ENCODE measurements around the gene ADCY1. TPM values are rescaled to one million over a fixed set of nuclear protein-coding genes. Genes with fewer than 3 reads are reported as not detected.

ADCY1 gene
- total RNA-seq, 1 donor from 2014 or later: 2.8 TPM

GRCh38 chr7:45601094-45601493 is 26.9 kb downstream of the ADCY1 start:
- intact Hi-C loops (cut with micrococcal nuclease): no loop called here
- Histone ChIP-seq H3K4me1 (peaks cover 12% of the 10 kb centered on the region), H3K27me3 (ENCODE audit: low read depth) (no peaks in the 10 kb centered on the region), H3K27ac (replicated peaks) (no peak overlapping the region), H3K4me3 (no peak overlapping the region), H3K9me3 (replicated peaks) (peaks cover 23% of the 10 kb centered on the region), H3K36me3 (no peaks in the 10 kb centered on the region)
- no peak for DNase-seq
- TF ChIP-seq, protein P1, sequence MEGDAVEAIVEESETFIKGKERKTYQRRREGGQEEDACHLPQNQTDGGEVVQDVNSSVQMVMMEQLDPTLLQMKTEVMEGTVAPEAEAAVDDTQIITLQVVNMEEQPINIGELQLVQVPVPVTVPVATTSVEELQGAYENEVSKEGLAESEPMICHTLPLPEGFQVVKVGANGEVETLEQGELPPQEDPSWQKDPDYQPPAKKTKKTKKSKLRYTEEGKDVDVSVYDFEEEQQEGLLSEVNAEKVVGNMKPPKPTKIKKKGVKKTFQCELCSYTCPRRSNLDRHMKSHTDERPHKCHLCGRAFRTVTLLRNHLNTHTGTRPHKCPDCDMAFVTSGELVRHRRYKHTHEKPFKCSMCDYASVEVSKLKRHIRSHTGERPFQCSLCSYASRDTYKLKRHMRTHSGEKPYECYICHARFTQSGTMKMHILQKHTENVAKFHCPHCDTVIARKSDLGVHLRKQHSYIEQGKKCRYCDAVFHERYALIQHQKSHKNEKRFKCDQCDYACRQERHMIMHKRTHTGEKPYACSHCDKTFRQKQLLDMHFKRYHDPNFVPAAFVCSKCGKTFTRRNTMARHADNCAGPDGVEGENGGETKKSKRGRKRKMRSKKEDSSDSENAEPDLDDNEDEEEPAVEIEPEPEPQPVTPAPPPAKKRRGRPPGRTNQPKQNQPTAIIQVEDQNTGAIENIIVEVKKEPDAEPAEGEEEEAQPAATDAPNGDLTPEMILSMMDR (IDR thresholded peaks at IDR 0.05; ENCODE audit: borderline replicate concordance): no peak

DNA sequence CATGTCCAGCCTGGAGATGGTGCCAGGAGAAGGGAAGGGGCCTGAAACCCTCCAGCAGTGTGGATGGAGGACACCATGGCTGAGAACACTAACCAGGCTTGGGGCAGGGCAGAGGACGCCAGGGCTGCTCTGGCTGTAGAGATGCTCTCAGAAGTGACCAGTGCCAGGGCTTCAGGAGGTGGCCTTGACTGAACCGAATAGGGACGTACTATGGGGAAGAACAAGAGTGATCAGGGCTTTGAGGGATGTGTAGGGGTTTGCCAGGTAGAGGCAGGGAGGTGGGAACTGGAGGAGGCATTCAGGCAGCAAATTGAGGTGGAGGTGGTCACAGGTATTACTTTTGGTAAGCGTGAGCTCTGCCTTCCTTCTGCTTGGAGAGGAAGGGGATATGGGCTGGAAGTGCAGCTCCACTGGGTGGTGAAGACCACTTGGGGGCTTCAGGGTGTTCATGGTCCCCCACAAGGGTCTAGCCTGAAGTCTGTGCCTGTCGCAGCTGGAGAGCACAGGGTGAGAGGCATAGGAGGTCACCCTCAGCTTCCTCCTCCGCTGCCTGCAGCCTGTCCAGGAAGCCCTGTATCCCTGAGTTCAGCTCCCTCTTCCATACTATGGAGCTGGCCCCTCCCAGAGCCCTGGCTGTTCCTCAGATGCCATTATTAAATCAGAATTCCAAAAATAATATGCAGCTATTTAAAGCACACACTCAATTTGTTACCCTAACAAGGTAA is 27.8 kb downstream of the ADCY1 start:
- H3K36me3 ChIP-seq: no peaks in the 10 kb centered on the region
- intact Hi-C loops (cut with micrococcal nuclease): no loop called here
- no peaks in the 10 kb centered on the region for H3K27me3 ChIP-seq (ENCODE audit: low read depth)
- TF ChIP-seq, protein P1 (IDR thresholded peaks at IDR 0.05; ENCODE audit: borderline replicate concordance): no peak
- H3K27ac ChIP-seq (replicated peaks): no peak overlapping the region
- DNase-seq: no peak
- no peak overlapping the region for H3K4me3 ChIP-seq
- H3K4me1 ChIP-seq: peaks cover 12% of the 10 kb centered on the region
- H3K9me3 ChIP-seq (replicated peaks): peaks cover 23% of the 10 kb centered on the region

DNA sequence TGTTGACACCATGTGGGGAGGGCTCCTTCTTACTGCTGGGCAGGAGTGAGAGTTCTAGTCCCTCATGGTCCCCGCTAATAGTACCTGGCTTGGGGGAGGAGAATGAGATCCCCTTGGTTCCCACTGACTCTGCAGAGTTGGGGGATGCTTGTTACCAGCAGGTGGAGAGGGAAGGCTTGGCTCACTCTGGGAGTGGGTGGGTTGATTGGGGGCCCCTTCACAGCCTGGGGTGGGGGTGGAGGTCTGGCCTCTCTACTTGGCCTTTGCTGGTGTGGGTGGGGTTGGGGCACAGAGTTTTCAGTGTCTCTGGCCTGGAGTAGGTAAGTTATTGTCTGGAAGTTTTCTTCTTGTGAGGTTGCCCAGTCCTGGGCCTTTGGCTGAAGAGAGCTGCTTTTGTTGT is 31.9 kb downstream of the ADCY1 start:
- no peaks in the 10 kb centered on the region for H3K36me3 ChIP-seq
- peaks cover 28% of the 10 kb centered on the region for H3K9me3 ChIP-seq (replicated peaks)
- TF ChIP-seq, protein P1 (IDR thresholded peaks at IDR 0.05; ENCODE audit: borderline replicate concordance): no peak
- intact Hi-C loops (cut with micrococcal nuclease): no loop called here
- H3K27ac ChIP-seq (replicated peaks): no peak overlapping the region
- no peak for DNase-seq
- no peak overlapping the region for H3K4me3 ChIP-seq
- no peaks in the 10 kb centered on the region for H3K4me1 ChIP-seq
- no peaks in the 10 kb centered on the region for H3K27me3 ChIP-seq (ENCODE audit: low read depth)

DNA sequence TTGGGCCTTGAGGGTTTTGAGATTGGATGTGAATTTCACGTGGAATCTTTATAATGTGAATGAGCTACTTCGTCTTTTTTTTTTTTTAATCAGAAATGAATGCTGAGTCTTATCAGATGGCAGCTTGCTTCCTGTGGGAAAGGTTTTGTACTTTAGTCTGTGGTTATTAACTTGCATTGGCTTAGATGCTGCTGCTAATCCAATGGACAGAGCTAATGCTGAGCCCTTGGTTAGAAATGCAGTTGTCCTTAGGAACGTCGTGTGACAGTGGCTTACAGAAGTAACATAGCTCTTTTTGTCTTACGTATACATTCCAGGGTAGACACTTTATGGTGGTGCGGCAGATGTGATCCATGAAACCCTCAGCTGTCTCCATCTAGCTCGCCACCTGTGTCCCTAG is 32.8 kb downstream of the ADCY1 start:
- Histone ChIP-seq H3K9me3 (replicated peaks) (peaks cover 30% of the 10 kb centered on the region), H3K4me3 (no peak overlapping the region), H3K4me1 (no peaks in the 10 kb centered on the region), H3K36me3 (no peaks in the 10 kb centered on the region), H3K27ac (replicated peaks) (no peak overlapping the region), H3K27me3 (ENCODE audit: low read depth) (no peaks in the 10 kb centered on the region)
- intact Hi-C loops (cut with micrococcal nuclease): no loop called here
- DNase-seq: no peak
- TF ChIP-seq, protein P1 (IDR thresholded peaks at IDR 0.05; ENCODE audit: borderline replicate concordance): no peak

GRCh38 chr7:45609180-45609579 is 35.0 kb downstream of the ADCY1 start:
- no peaks in the 10 kb centered on the region for H3K27me3 ChIP-seq (ENCODE audit: low read depth)
- H3K4me1 ChIP-seq: no peaks in the 10 kb centered on the region
- no peak overlapping the region for H3K4me3 ChIP-seq
- peaks cover 17% of the 10 kb centered on the region for H3K36me3 ChIP-seq
- H3K9me3 ChIP-seq (replicated peaks): peaks cover 47% of the 10 kb centered on the region
- TF ChIP-seq, protein P1 (IDR thresholded peaks at IDR 0.05; ENCODE audit: borderline replicate concordance): no peak
- DNase-seq: no peak
- no peak overlapping the region for H3K27ac ChIP-seq (replicated peaks)
- intact Hi-C loops (cut with micrococcal nuclease): no loop called here
